ENCODE measurements around the gene SPATA31C1.

Gene SPATA31C1

GRCh38 chr9:87883990-87884389 lies 33.8 kb upstream of the SPATA31C1 start:
- no peak overlapping the region for H2BK15ac ChIP-seq (ENCODE audit: low read depth, poor library complexity, severe bottlenecking)
- no peak overlapping the region for H3K9ac ChIP-seq (ENCODE audit: low read length)
- no peak for DNase-seq
- H3K4ac ChIP-seq (ENCODE audit: low read depth in 1 of 2, low read length in 2 of 2) = no peak overlapping the region
- H2BK12ac ChIP-seq (ENCODE audit: low read length in 2 of 2) = no peak overlapping the region
- no peak overlapping the region for H2AFZ ChIP-seq (ENCODE audit: low read depth, low read length)
- peaks cover 0 to 4% of the 10 kb centered on the region in 2 experiments for H3K27me3 ChIP-seq (ENCODE audit: control insufficient read depth in 1 of 2, insufficient read depth in 1 of 2, low read length in 2 of 2)
- no peaks in the 10 kb centered on the region for H3K36me3 ChIP-seq (ENCODE audit: control insufficient read depth in 1 of 2, insufficient read depth in 2 of 2, low read depth in 1 of 2, low read length in 2 of 2)
- H2BK5ac ChIP-seq (ENCODE audit: low read depth, low read length, poor library complexity, severe bottlenecking) = no peak overlapping the region
- H3K4me3 ChIP-seq (ENCODE audit: insufficient read depth in 1 of 2, low read depth in 1 of 2, low read length in 2 of 2) = no peak overlapping the region
- H3K79me1 ChIP-seq (replicated peaks; ENCODE audit: low read length, poor library complexity, severe bottlenecking) = no peaks in the 10 kb centered on the region
- H4K91ac ChIP-seq (ENCODE audit: low read length) = no peak overlapping the region
- H3K27ac ChIP-seq (ENCODE audit: low read length, poor library complexity, severe bottlenecking) = no peak overlapping the region
- no peak overlapping the region for H2BK120ac ChIP-seq (ENCODE audit: low read depth, low read length)
- no peak overlapping the region for H3K4me2 ChIP-seq (ENCODE audit: low read length, poor library complexity, severe bottlenecking)
- no peak overlapping the region for H3K18ac ChIP-seq (ENCODE audit: low read depth in 1 of 2, low read length in 2 of 2)
- H3K9me3 ChIP-seq (ENCODE audit: control insufficient read depth, low read length) = no peaks in the 10 kb centered on the region
- no peaks in the 10 kb centered on the region for H3K4me1 ChIP-seq (ENCODE audit: control insufficient read depth, insufficient read depth, low read depth, low read length)
- no peak overlapping the region for H3K23ac ChIP-seq (ENCODE audit: low read length in 2 of 2)
- WGBS = 68% methylated on average over 8 of the region's 8 CpGs
- no peak overlapping the region for H2AK5ac ChIP-seq (ENCODE audit: low read length, severe bottlenecking)
- H3K14ac ChIP-seq (ENCODE audit: low read length in 2 of 2) = no peak overlapping the region
- no peak overlapping the region for H4K8ac ChIP-seq (ENCODE audit: low read length)

DNA sequence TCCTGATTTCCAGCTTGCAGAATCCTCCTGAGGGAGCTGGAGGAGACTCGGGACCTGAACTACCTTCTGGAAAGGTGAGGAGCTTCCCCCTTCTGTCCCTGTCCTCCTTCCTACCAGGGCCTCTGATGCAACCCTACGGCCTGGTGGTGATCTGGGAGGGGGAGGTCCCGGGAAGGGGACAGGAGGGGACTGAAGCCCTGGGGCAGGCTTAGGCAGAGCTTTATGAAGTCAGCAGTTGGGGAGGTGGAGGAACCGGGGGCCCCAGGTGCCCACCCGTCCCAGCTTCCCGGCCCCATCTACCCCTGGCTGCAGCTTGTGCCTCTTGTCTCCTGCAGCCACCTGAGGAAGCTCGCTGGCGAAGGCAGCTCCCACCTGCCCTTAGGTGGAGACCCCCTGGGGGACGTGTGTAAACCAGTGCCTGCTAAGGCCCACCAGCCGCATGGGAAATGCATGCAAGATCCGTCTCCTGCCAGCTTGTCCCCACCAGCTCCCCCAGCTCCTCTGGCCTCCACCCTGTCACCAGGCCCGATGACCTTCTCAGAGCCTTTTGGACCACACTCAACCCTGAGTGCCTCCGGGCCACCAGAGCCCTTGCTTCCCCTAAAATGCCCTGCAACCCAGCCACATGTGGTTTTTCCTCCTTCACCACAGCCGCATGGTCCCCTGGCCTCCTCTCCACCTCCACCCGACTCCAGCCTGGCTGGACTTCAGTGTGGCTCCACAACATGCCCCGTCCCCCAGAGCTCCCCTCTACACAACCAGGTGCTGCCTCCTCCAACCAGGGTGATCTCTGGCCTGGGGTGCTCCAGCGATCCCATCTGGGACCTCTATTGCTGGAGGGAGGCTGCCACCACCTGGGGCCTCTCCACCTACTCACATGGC lies 32.9 kb upstream of the SPATA31C1 start:
- Histone ChIP-seq H4K91ac (ENCODE audit: low read length) (no peak overlapping the region), H3K4me2 (ENCODE audit: low read length, poor library complexity, severe bottlenecking) (no peak overlapping the region), H3K79me1 (replicated peaks; ENCODE audit: low read length, poor library complexity, severe bottlenecking) (no peaks in the 10 kb centered on the region), H4K8ac (ENCODE audit: low read length) (no peak overlapping the region), H2BK120ac (ENCODE audit: low read depth, low read length) (no peak overlapping the region), H2BK12ac (ENCODE audit: low read length in 2 of 2) (no peak overlapping the region), H3K4me1 (ENCODE audit: control insufficient read depth, insufficient read depth, low read depth, low read length) (no peaks in the 10 kb centered on the region), H3K9ac (ENCODE audit: low read length) (no peak overlapping the region), H2AK5ac (ENCODE audit: low read length, severe bottlenecking) (no peak overlapping the region), H2BK15ac (ENCODE audit: low read depth, poor library complexity, severe bottlenecking) (no peak overlapping the region), H3K14ac (ENCODE audit: low read length in 2 of 2) (no peak overlapping the region), H3K4ac (ENCODE audit: low read depth in 1 of 2, low read length in 2 of 2) (no peak overlapping the region), H3K27me3 (ENCODE audit: control insufficient read depth in 1 of 2, insufficient read depth in 1 of 2, low read length in 2 of 2) (peaks cover 0 to 4% of the 10 kb centered on the region in 2 experiments), H2BK5ac (ENCODE audit: low read depth, low read length, poor library complexity, severe bottlenecking) (no peak overlapping the region), H3K18ac (ENCODE audit: low read depth in 1 of 2, low read length in 2 of 2) (no peak overlapping the region), H3K23ac (ENCODE audit: low read length in 2 of 2) (no peak overlapping the region), H3K4me3 (ENCODE audit: insufficient read depth in 1 of 2, low read depth in 1 of 2, low read length in 2 of 2) (no peak overlapping the region), H3K9me3 (ENCODE audit: control insufficient read depth, low read length) (no peaks in the 10 kb centered on the region), H3K36me3 (ENCODE audit: control insufficient read depth in 1 of 2, insufficient read depth in 2 of 2, low read depth in 1 of 2, low read length in 2 of 2) (no peaks in the 10 kb centered on the region), H3K27ac (ENCODE audit: low read length, poor library complexity, severe bottlenecking) (no peak overlapping the region), H2AFZ (ENCODE audit: low read depth, low read length) (no peak overlapping the region)
- no peak for DNase-seq
- 89% methylated on average over 16 of the region's 17 CpGs for WGBS

GRCh38 chr9:87885484-87886189 lies 32.1 kb upstream of the SPATA31C1 start:
- no peaks in the 10 kb centered on the region for H3K4me1 ChIP-seq (ENCODE audit: control insufficient read depth, insufficient read depth, low read depth, low read length)
- H3K79me1 ChIP-seq (replicated peaks; ENCODE audit: low read length, poor library complexity, severe bottlenecking) = no peaks in the 10 kb centered on the region
- no peak overlapping the region for H3K4me3 ChIP-seq (ENCODE audit: insufficient read depth in 1 of 2, low read depth in 1 of 2, low read length in 2 of 2)
- H2BK15ac ChIP-seq (ENCODE audit: low read depth, poor library complexity, severe bottlenecking) = no peak overlapping the region
- H4K8ac ChIP-seq (ENCODE audit: low read length) = no peak overlapping the region
- H2BK5ac ChIP-seq (ENCODE audit: low read depth, low read length, poor library complexity, severe bottlenecking) = no peak overlapping the region
- H3K27me3 ChIP-seq (ENCODE audit: control insufficient read depth in 1 of 2, insufficient read depth in 1 of 2, low read length in 2 of 2) = peaks cover 0 to 4% of the 10 kb centered on the region in 2 experiments
- no peak overlapping the region for H2BK12ac ChIP-seq (ENCODE audit: low read length in 2 of 2)
- no peak overlapping the region for H3K4ac ChIP-seq (ENCODE audit: low read depth in 1 of 2, low read length in 2 of 2)
- H2BK120ac ChIP-seq (ENCODE audit: low read depth, low read length) = no peak overlapping the region
- no peak overlapping the region for H3K18ac ChIP-seq (ENCODE audit: low read depth in 1 of 2, low read length in 2 of 2)
- no peak overlapping the region for H2AK5ac ChIP-seq (ENCODE audit: low read length, severe bottlenecking)
- H3K9me3 ChIP-seq (ENCODE audit: control insufficient read depth, low read length) = no peaks in the 10 kb centered on the region
- no peak overlapping the region for H3K23ac ChIP-seq (ENCODE audit: low read length in 2 of 2)
- no peak overlapping the region for H3K4me2 ChIP-seq (ENCODE audit: low read length, poor library complexity, severe bottlenecking)
- H3K9ac ChIP-seq (ENCODE audit: low read length) = no peak overlapping the region
- no peaks in the 10 kb centered on the region for H3K36me3 ChIP-seq (ENCODE audit: control insufficient read depth in 1 of 2, insufficient read depth in 2 of 2, low read depth in 1 of 2, low read length in 2 of 2)
- H3K27ac ChIP-seq (ENCODE audit: low read length, poor library complexity, severe bottlenecking) = no peak overlapping the region
- DNase-seq = no peak
- no peak overlapping the region for H2AFZ ChIP-seq (ENCODE audit: low read depth, low read length)
- 89% methylated on average over 13 of the region's 13 CpGs for WGBS
- no peak overlapping the region for H4K91ac ChIP-seq (ENCODE audit: low read length)
- no peak overlapping the region for H3K14ac ChIP-seq (ENCODE audit: low read length in 2 of 2)

GRCh38 chr9:87886210-87886932 lies 31.4 kb upstream of the SPATA31C1 start:
- H4K91ac ChIP-seq (ENCODE audit: low read length) = no peak overlapping the region
- H3K23ac ChIP-seq (ENCODE audit: low read length in 2 of 2) = no peak overlapping the region
- no peak overlapping the region for H3K27ac ChIP-seq (ENCODE audit: low read length, poor library complexity, severe bottlenecking)
- no peak overlapping the region for H2BK120ac ChIP-seq (ENCODE audit: low read depth, low read length)
- H2BK12ac ChIP-seq (ENCODE audit: low read length in 2 of 2) = no peak overlapping the region
- H3K4me3 ChIP-seq (ENCODE audit: insufficient read depth in 1 of 2, low read depth in 1 of 2, low read length in 2 of 2) = no peak overlapping the region
- H3K9me3 ChIP-seq (ENCODE audit: control insufficient read depth, low read length) = no peaks in the 10 kb centered on the region
- H3K4me1 ChIP-seq (ENCODE audit: control insufficient read depth, insufficient read depth, low read depth, low read length) = no peaks in the 10 kb centered on the region
- H3K36me3 ChIP-seq (ENCODE audit: control insufficient read depth in 1 of 2, insufficient read depth in 2 of 2, low read depth in 1 of 2, low read length in 2 of 2) = no peaks in the 10 kb centered on the region
- no peaks in the 10 kb centered on the region for H3K79me1 ChIP-seq (replicated peaks; ENCODE audit: low read length, poor library complexity, severe bottlenecking)
- H3K18ac ChIP-seq (ENCODE audit: low read depth in 1 of 2, low read length in 2 of 2) = no peak overlapping the region
- no peak overlapping the region for H3K4ac ChIP-seq (ENCODE audit: low read depth in 1 of 2, low read length in 2 of 2)
- no peak for DNase-seq
- no peak overlapping the region for H3K4me2 ChIP-seq (ENCODE audit: low read length, poor library complexity, severe bottlenecking)
- H2BK5ac ChIP-seq (ENCODE audit: low read depth, low read length, poor library complexity, severe bottlenecking) = no peak overlapping the region
- H3K27me3 ChIP-seq (ENCODE audit: control insufficient read depth in 1 of 2, insufficient read depth in 1 of 2, low read length in 2 of 2) = peaks cover 0 to 4% of the 10 kb centered on the region in 2 experiments
- H2AFZ ChIP-seq (ENCODE audit: low read depth, low read length) = no peak overlapping the region
- WGBS = 75% methylated on average over 11 of the region's 11 CpGs
- H3K14ac ChIP-seq (ENCODE audit: low read length in 2 of 2) = no peak overlapping the region
- no peak overlapping the region for H3K9ac ChIP-seq (ENCODE audit: low read length)
- no peak overlapping the region for H4K8ac ChIP-seq (ENCODE audit: low read length)
- H2AK5ac ChIP-seq (ENCODE audit: low read length, severe bottlenecking) = no peak overlapping the region
- H2BK15ac ChIP-seq (ENCODE audit: low read depth, poor library complexity, severe bottlenecking) = no peak overlapping the region
